ENCODE measurements around the gene UBALD2.
"Not testable (repeated sequence)": the region's sequence is repeated elsewhere in the genome, so short reads cannot be mapped to it uniquely, and the experiment has no call there.

Gene UBALD2

GRCh38 chr17:76260669-76261068, 4.5 kb upstream of the UBALD2 start:
- no peaks in the 10 kb centered on the region for H3K27me3 ChIP-seq (ENCODE audit: control insufficient read depth in 1 of 2, insufficient read depth in 2 of 2, low read length in 2 of 2)
- H3K4me1 ChIP-seq (ENCODE audit: insufficient read depth, low read length) = peaks cover 8% of the 10 kb centered on the region
- no peak overlapping the region for H3K4me3 ChIP-seq (ENCODE audit: low read depth in 1 of 2, low read length in 2 of 2)
- no peak overlapping the region for H3K9ac ChIP-seq (ENCODE audit: low read length)
- no peak overlapping the region for H3K27ac ChIP-seq (ENCODE audit: low read depth, low read length)
- no peaks in the 10 kb centered on the region for H3K36me3 ChIP-seq (ENCODE audit: insufficient read depth, low read length)
- no peaks in the 10 kb centered on the region for H3K9me3 ChIP-seq (ENCODE audit: low read length)

- no peak overlapping the region for H3K4me3 ChIP-seq (ENCODE audit: low read depth in 1 of 2, low read length in 2 of 2)
- H3K36me3 ChIP-seq (ENCODE audit: insufficient read depth, low read length) = no peaks in the 10 kb centered on the region
- no peak overlapping the region for H3K9ac ChIP-seq (ENCODE audit: low read length)
- H3K27ac ChIP-seq (ENCODE audit: low read depth, low read length) = no peak overlapping the region
- no peaks in the 10 kb centered on the region for H3K27me3 ChIP-seq (ENCODE audit: control insufficient read depth in 1 of 2, insufficient read depth in 2 of 2, low read length in 2 of 2)
- peaks cover 12% of the 10 kb centered on the region for H3K4me1 ChIP-seq (ENCODE audit: insufficient read depth, low read length)
- no peaks in the 10 kb centered on the region for H3K9me3 ChIP-seq (ENCODE audit: low read length)
Observed at GRCh38 chr17:76261421-76262215, 3.5 kb upstream of the UBALD2 start.

GRCh38 chr17:76262732-76263344, 2.3 kb upstream of the UBALD2 start:
- Histone ChIP-seq H3K4me3 (ENCODE audit: low read depth in 1 of 2, low read length in 2 of 2) (no peak overlapping the region), H3K27ac (ENCODE audit: low read depth, low read length) (no peak overlapping the region), H3K4me1 (ENCODE audit: insufficient read depth, low read length) (peaks cover 21% of the 10 kb centered on the region), H3K36me3 (ENCODE audit: insufficient read depth, low read length) (no peaks in the 10 kb centered on the region), H3K9me3 (ENCODE audit: low read length) (no peaks in the 10 kb centered on the region), H3K27me3 (ENCODE audit: control insufficient read depth in 1 of 2, insufficient read depth in 2 of 2, low read length in 2 of 2) (no peaks in the 10 kb centered on the region), H3K9ac (ENCODE audit: low read length) (no peak overlapping the region)

- no peak overlapping the region for H3K9ac ChIP-seq (ENCODE audit: low read length)
- no peaks in the 10 kb centered on the region for H3K9me3 ChIP-seq (ENCODE audit: low read length)
- no peaks in the 10 kb centered on the region for H3K36me3 ChIP-seq (ENCODE audit: insufficient read depth, low read length)
- no peaks in the 10 kb centered on the region for H3K27me3 ChIP-seq (ENCODE audit: control insufficient read depth in 1 of 2, insufficient read depth in 2 of 2, low read length in 2 of 2)
- H3K27ac ChIP-seq (ENCODE audit: low read depth, low read length) = no peak overlapping the region
- no peak overlapping the region for H3K4me3 ChIP-seq (ENCODE audit: low read depth in 1 of 2, low read length in 2 of 2)
- peaks cover 26% of the 10 kb centered on the region for H3K4me1 ChIP-seq (ENCODE audit: insufficient read depth, low read length)
Observed at GRCh38 chr17:76263896-76264295, 1.3 kb upstream of the UBALD2 start.

GRCh38 chr17:76264425-76264754, 758 bp upstream of the UBALD2 start:
- Histone ChIP-seq H3K4me1 (ENCODE audit: insufficient read depth, low read length) (peaks cover 31% of the 10 kb centered on the region), H3K9me3 (ENCODE audit: low read length) (no peaks in the 10 kb centered on the region), H3K27me3 (ENCODE audit: control insufficient read depth in 1 of 2, insufficient read depth in 2 of 2, low read length in 2 of 2) (no peaks in the 10 kb centered on the region), H3K36me3 (ENCODE audit: insufficient read depth, low read length) (no peaks in the 10 kb centered on the region), H3K9ac (ENCODE audit: low read length) (no peak overlapping the region), H3K4me3 (ENCODE audit: low read depth in 1 of 2, low read length in 2 of 2) (no peak overlapping the region), H3K27ac (ENCODE audit: low read depth, low read length) (no peak overlapping the region)

GRCh38 chr17:76265624-76266243, 586 bp downstream of the UBALD2 start:
- H3K9me3 ChIP-seq (ENCODE audit: low read length) = no peaks in the 10 kb centered on the region

GRCh38 chr17:76266244-76266938, 1.2 kb downstream of the UBALD2 start:
- Histone ChIP-seq H3K4me3 (ENCODE audit: low read depth in 1 of 2, low read length in 2 of 2) (peak overlapping the region; percentile 60 to 94), H3K27ac (ENCODE audit: low read depth, low read length) (peak overlapping the region; percentile 89), H3K36me3 (ENCODE audit: insufficient read depth, low read length) (peaks cover 4% of the 10 kb centered on the region), H3K9ac (ENCODE audit: low read length) (peak overlapping the region; percentile 65), H3K27me3 (ENCODE audit: control insufficient read depth in 1 of 2, insufficient read depth in 2 of 2, low read length in 2 of 2) (no peaks in the 10 kb centered on the region), H3K4me1 (ENCODE audit: insufficient read depth, low read length) (peaks cover 36% of the 10 kb centered on the region), H3K9me3 (ENCODE audit: low read length) (no peaks in the 10 kb centered on the region)

More at GRCh38 chr17:76265624-76266243, 586 bp downstream of the UBALD2 start:
- Histone ChIP-seq H3K27ac (ENCODE audit: low read depth, low read length) (peak overlapping the region; percentile 89), H3K9ac (ENCODE audit: low read length) (no peak overlapping the region), H3K4me1 (ENCODE audit: insufficient read depth, low read length) (peaks cover 33% of the 10 kb centered on the region), H3K27me3 (ENCODE audit: control insufficient read depth in 1 of 2, insufficient read depth in 2 of 2, low read length in 2 of 2) (no peaks in the 10 kb centered on the region), H3K36me3 (ENCODE audit: insufficient read depth, low read length) (peaks cover 1% of the 10 kb centered on the region), H3K4me3 (ENCODE audit: low read depth in 1 of 2, low read length in 2 of 2) (peak overlapping the region; percentile 60 to 94)

GRCh38 chr17:76267051-76267576, 2.0 kb downstream of the UBALD2 start:
- Histone ChIP-seq H3K9ac (ENCODE audit: low read length) (peak overlapping the region; percentile 65), H3K27me3 (ENCODE audit: control insufficient read depth in 1 of 2, insufficient read depth in 2 of 2, low read length in 2 of 2) (no peaks in the 10 kb centered on the region)

GRCh38 chr17:76267581-76268001, 2.4 kb downstream of the UBALD2 start:
- H3K4me3 ChIP-seq (ENCODE audit: low read depth in 1 of 2, low read length in 2 of 2); H3K36me3 ChIP-seq (ENCODE audit: insufficient read depth, low read length); H3K9me3 ChIP-seq (ENCODE audit: low read length); H3K27me3 ChIP-seq (ENCODE audit: control insufficient read depth in 1 of 2, insufficient read depth in 2 of 2, low read length in 2 of 2); H3K9ac ChIP-seq (ENCODE audit: low read length): not testable (repeated sequence)
- Histone ChIP-seq H3K27ac (ENCODE audit: low read depth, low read length) (peak overlapping the region; percentile 52), H3K4me1 (ENCODE audit: insufficient read depth, low read length) (peaks cover 46% of the 10 kb centered on the region)

More at GRCh38 chr17:76267051-76267576, 2.0 kb downstream of the UBALD2 start:
- peaks cover 42% of the 10 kb centered on the region for H3K4me1 ChIP-seq (ENCODE audit: insufficient read depth, low read length)
- peaks cover 4% of the 10 kb centered on the region for H3K36me3 ChIP-seq (ENCODE audit: insufficient read depth, low read length)
- H3K4me3 ChIP-seq (ENCODE audit: low read depth in 1 of 2, low read length in 2 of 2) = peak overlapping the region in 1 of 2 donors; percentile 60
- H3K9me3 ChIP-seq (ENCODE audit: low read length) = no peaks in the 10 kb centered on the region
- peak overlapping the region; percentile 35 for H3K27ac ChIP-seq (ENCODE audit: low read depth, low read length)

- no peaks in the 10 kb centered on the region for H3K27me3 ChIP-seq (ENCODE audit: control insufficient read depth in 1 of 2, insufficient read depth in 2 of 2, low read length in 2 of 2)
- H3K9ac ChIP-seq (ENCODE audit: low read length) = no peak overlapping the region
- no peaks in the 10 kb centered on the region for H3K9me3 ChIP-seq (ENCODE audit: low read length)
- H3K36me3 ChIP-seq (ENCODE audit: insufficient read depth, low read length) = peaks cover 4% of the 10 kb centered on the region
- no peak overlapping the region for H3K4me3 ChIP-seq (ENCODE audit: low read depth in 1 of 2, low read length in 2 of 2)
- peaks cover 46% of the 10 kb centered on the region for H3K4me1 ChIP-seq (ENCODE audit: insufficient read depth, low read length)
- H3K27ac ChIP-seq (ENCODE audit: low read depth, low read length) = peak overlapping the region; percentile 52
Observed at GRCh38 chr17:76268015-76268749, 3.0 kb downstream of the UBALD2 start.

Measured in muscle layer of colon (tissue), 2 donors.